CD4-positive, alpha-beta memory T cell (primary cell): Measurements from ENCODE around the gene UNCX. TPM values are rescaled to one million over a fixed set of nuclear protein-coding genes. Genes with fewer than 3 reads are reported as not detected.
A peak's percentile ranks its signal among the peaks of the same experiment; 100 is the strongest.

Experiments
- CTCF ChIA-PET: fragments of 350-600 bp; sonication (Branson Sonifier 250); formaldehyde crosslinking; loops from one replicate; lab custom pipeline; 2021; ENCODE audit warnings: inconsistent platforms; ENCODE audit not compliant: partially characterized antibody; lab: Charles Lee
- POLR2A ChIA-PET: fragments of 350-600 bp; sonication (Branson Sonifier 250); formaldehyde crosslinking; loops from one replicate; lab custom pipeline; 2021; ENCODE audit not compliant: partially characterized antibody; lab: Charles Lee
- DNase-seq, 5 donors: peaks; one replicate each; pipeline versions ENCODE4 v3.0.0 to v3.0.0-alpha.2; 2020 to 2022; ENCODE audit warnings: mixed read lengths in 1 of 5
- H3K27ac ChIP-seq: one replicate; pipeline ENCODE4 v1.7.0; 2013; ENCODE audit warnings: low read depth, low read length
- H3K27me3 ChIP-seq: 2 replicates; pipeline ENCODE4 v1.7.0; 2013; ENCODE audit warnings: mild to moderate bottlenecking, low read length, moderate library complexity; ENCODE audit not compliant: insufficient read depth
- H3K36me3 ChIP-seq: 2 replicates; pipeline ENCODE4 v1.7.0; 2013; ENCODE audit warnings: mild to moderate bottlenecking, low read length, moderate library complexity; ENCODE audit not compliant: insufficient read depth
- H3K4me1 ChIP-seq: 2 replicates; pipeline ENCODE4 v1.7.0; 2013; ENCODE audit warnings: mild to moderate bottlenecking, low read length, moderate library complexity; ENCODE audit not compliant: insufficient read depth
- H3K4me3 ChIP-seq, 2 donors: one replicate each; pipeline ENCODE4 v1.7.0; 2013; ENCODE audit warnings: low read length in 2 of 2, mild to moderate bottlenecking in 1 of 2
- H3K9me3 ChIP-seq, 2 donors: one replicate each; pipeline ENCODE4 v1.7.0; 2013; ENCODE audit warnings: low read length in 2 of 2, control low read depth in 1 of 2; ENCODE audit not compliant: control insufficient read depth in 1 of 2
- H3K27ac Mint-ChIP-seq, 7 donors: one replicate each; pipeline ENCODE4 v1.8.0; 2020 to 2021; ENCODE audit warnings: mixed read lengths in 7 of 7, mild to moderate bottlenecking in 6 of 7, inconsistent platforms in 3 of 7, moderate library complexity in 3 of 7
- H3K27me3 Mint-ChIP-seq, 2 donors: one replicate each; pipeline ENCODE4 v1.8.0; 2020 to 2021; ENCODE audit warnings: mixed read lengths in 2 of 2
- H3K36me3 Mint-ChIP-seq, 2 donors: one replicate each; pipeline ENCODE4 v1.8.0; 2020 to 2021; ENCODE audit warnings: mixed read lengths in 2 of 2, inconsistent platforms in 1 of 2, mild to moderate bottlenecking in 1 of 2
- H3K4me1 Mint-ChIP-seq, 4 donors: one replicate each; pipeline ENCODE4 v1.8.0; 2020 to 2021; ENCODE audit warnings: mixed read lengths in 4 of 4, mild to moderate bottlenecking in 1 of 4
- H3K4me3 Mint-ChIP-seq, 8 donors: one replicate each; pipeline ENCODE4 v1.8.0; 2020 to 2021; ENCODE audit warnings: mixed read lengths in 8 of 8, mild to moderate bottlenecking in 7 of 8, moderate library complexity in 6 of 8, inconsistent platforms in 3 of 8
- H3K9me3 Mint-ChIP-seq, 8 donors: one replicate each; pipeline ENCODE4 v1.8.0; 2020 to 2021; ENCODE audit warnings: mixed read lengths in 8 of 8, mild to moderate bottlenecking in 5 of 8, inconsistent platforms in 3 of 8, moderate library complexity in 1 of 8
- intact Hi-C: fragments of 100-400 bp; cut with micrococcal nuclease; formaldehyde crosslinking; loops from one replicate; pipeline ENCODE4 v1.15.1; 2023
- polyA plus RNA-seq, 2 donors: library from polyadenylated mRNA; unstranded; fragments of 300-500 nt; fragmentation: Illumina TruSeq; gene quantifications; one replicate each; pipeline ENCODE4 v1.2.3, GENCODE V29; 2021
- total RNA-seq, 2 experiments: library from RNA; stranded (reverse); gene quantifications; one replicate each; pipeline ENCODE4 v1.2.3, GENCODE V29; 2021

UNCX gene
- total and polyA plus RNA-seq, 4 experiments from 2014 or later = not detected

- Histone ChIP-seq H3K27me3 (peaks cover 49% of the 10 kb centered on the region), H3K4me3 (no peak overlapping the region), H3K27ac (no peak overlapping the region), H3K9me3 (no peaks in the 10 kb centered on the region), H3K36me3 (no peaks in the 10 kb centered on the region), H3K4me1 (peaks cover 19% of the 10 kb centered on the region)
- Mint-ChIP-seq H3K27me3 (peaks cover 34 to 36% of the 10 kb centered on the region in 2 donors), H3K27ac (peak overlapping the region in 4 of 7 donors; percentile 60 to 91 (median 75)), H3K36me3 (no peaks in the 10 kb centered on the region), H3K4me1 (peaks cover 14 to 33% (median 20%) of the 10 kb centered on the region in 4 donors), H3K9me3 (peaks cover 0 to 32% (median 0%) of the 10 kb centered on the region in 8 donors), H3K4me3 (peak overlapping the region in 7 of 8 donors; percentile 36 to 74 (median 53))
- DNase-seq = no peak
- intact Hi-C loops = no loop called here
- ChIA-PET POLR2A (no interaction called here), CTCF (no interaction called here)
Observed at GRCh38 chr7:1234049-1234880, 1.6 kb downstream of the UNCX start.

- DNase-seq = no peak
- Mint-ChIP-seq H3K4me3 (peak overlapping the region in 5 of 8 donors; percentile 43 to 74 (median 56)), H3K4me1 (peaks cover 14 to 36% (median 20%) of the 10 kb centered on the region in 4 donors), H3K27ac (peak overlapping the region in 3 of 7 donors; percentile 60 to 91 (median 79)), H3K27me3 (peaks cover 38 to 39% of the 10 kb centered on the region in 2 donors), H3K36me3 (no peaks in the 10 kb centered on the region), H3K9me3 (peaks cover 0 to 34% (median 0%) of the 10 kb centered on the region in 8 donors)
- intact Hi-C loops = no loop called here
- peaks cover 54% of the 10 kb centered on the region for H3K27me3 ChIP-seq
- H3K36me3 ChIP-seq = no peaks in the 10 kb centered on the region
- ChIA-PET POLR2A (no interaction called here), CTCF (no interaction called here)
- H3K9me3 ChIP-seq = no peaks in the 10 kb centered on the region
- H3K4me3 ChIP-seq = no peak overlapping the region
- peaks cover 19% of the 10 kb centered on the region for H3K4me1 ChIP-seq
- H3K27ac ChIP-seq = no peak overlapping the region
Observed at GRCh38 chr7:1234881-1235500, 2.3 kb downstream of the UNCX start.

- no peaks in the 10 kb centered on the region for H3K9me3 ChIP-seq
- no peaks in the 10 kb centered on the region for H3K36me3 ChIP-seq
- POLR2A ChIA-PET = no interaction called here
- H3K27me3 ChIP-seq = peaks cover 52% of the 10 kb centered on the region
- H3K4me3 Mint-ChIP-seq = peak overlapping the region in 6 of 8 donors; percentile 32 to 76 (median 50)
- H3K4me3 ChIP-seq = no peak overlapping the region
- H3K27ac ChIP-seq = no peak overlapping the region
- peak overlapping the region in 2 of 7 donors; percentile 77 to 82 for H3K27ac Mint-ChIP-seq
- H3K4me1 ChIP-seq = peaks cover 19% of the 10 kb centered on the region
- peaks cover 15 to 38% (median 21%) of the 10 kb centered on the region in 4 donors for H3K4me1 Mint-ChIP-seq
- CTCF ChIA-PET = no interaction called here
- no peaks in the 10 kb centered on the region for H3K36me3 Mint-ChIP-seq
- intact Hi-C loops = no loop called here
- peaks cover 0 to 36% (median 0%) of the 10 kb centered on the region in 8 donors for H3K9me3 Mint-ChIP-seq
- DNase-seq = no peak
- H3K27me3 Mint-ChIP-seq = peaks cover 39% of the 10 kb centered on the region in 2 donors
Observed at GRCh38 chr7:1235501-1236131, 2.9 kb downstream of the UNCX start.

- H3K4me1 ChIP-seq = peaks cover 19% of the 10 kb centered on the region
- H3K36me3 ChIP-seq = no peaks in the 10 kb centered on the region
- Mint-ChIP-seq H3K27me3 (peaks cover 39 to 40% of the 10 kb centered on the region in 2 donors), H3K36me3 (no peaks in the 10 kb centered on the region), H3K9me3 (peaks cover 0 to 33% (median 0%) of the 10 kb centered on the region in 8 donors), H3K27ac (peak overlapping the region in 1 of 7 donors; percentile 77), H3K4me3 (no peak overlapping the region), H3K4me1 (peaks cover 17 to 35% (median 24%) of the 10 kb centered on the region in 4 donors)
- no peaks in the 10 kb centered on the region for H3K9me3 ChIP-seq
- H3K27ac ChIP-seq = no peak overlapping the region
- peaks cover 51% of the 10 kb centered on the region for H3K27me3 ChIP-seq
- POLR2A ChIA-PET = no interaction called here
- intact Hi-C loops = no loop called here
- no peak overlapping the region for H3K4me3 ChIP-seq
- no peak for DNase-seq
- CTCF ChIA-PET = no interaction called here
Observed at GRCh38 chr7:1236132-1236661, 3.5 kb downstream of the UNCX start.

GRCh38 chr7:1236831-1237701 lies 4.4 kb downstream of the UNCX start:
- H3K27ac Mint-ChIP-seq = peak overlapping the region in 3 of 7 donors; percentile 45 to 78 (median 76)

GRCh38 chr7:1237704-1238255 lies 5.1 kb downstream of the UNCX start:
- Mint-ChIP-seq H3K4me1 (peaks cover 15 to 27% (median 18%) of the 10 kb centered on the region in 4 donors), H3K27me3 (peaks cover 32 to 34% of the 10 kb centered on the region in 2 donors), H3K27ac (peak overlapping the region in 5 of 7 donors; percentile 21 to 87 (median 45)), H3K4me3 (peak overlapping the region in 4 of 8 donors; percentile 22 to 69 (median 38)), H3K36me3 (no peaks in the 10 kb centered on the region), H3K9me3 (peaks cover 0 to 28% (median 0%) of the 10 kb centered on the region in 8 donors)
- Histone ChIP-seq H3K36me3 (no peaks in the 10 kb centered on the region), H3K9me3 (no peaks in the 10 kb centered on the region), H3K4me3 (no peak overlapping the region), H3K27ac (no peak overlapping the region), H3K4me1 (peaks cover 17% of the 10 kb centered on the region), H3K27me3 (peaks cover 53% of the 10 kb centered on the region)
- ChIA-PET CTCF (interaction anchor here (0.6 to 2.2 kb wide), 2 partner anchors 12 to 25 kb away, joined by 3 to 5 read pairs; no protein-coding TSS in a partner anchor), POLR2A (no interaction called here)
- intact Hi-C loops = no loop called here
- DNase-seq = no peak

More at GRCh38 chr7:1236831-1237701, 4.4 kb downstream of the UNCX start:
- Histone ChIP-seq H3K27ac (no peak overlapping the region), H3K36me3 (no peaks in the 10 kb centered on the region), H3K9me3 (no peaks in the 10 kb centered on the region), H3K27me3 (peaks cover 51% of the 10 kb centered on the region), H3K4me3 (no peak overlapping the region), H3K4me1 (peaks cover 17% of the 10 kb centered on the region)
- POLR2A ChIA-PET = no interaction called here
- Mint-ChIP-seq H3K27me3 (peaks cover 35 to 37% of the 10 kb centered on the region in 2 donors), H3K4me3 (peak overlapping the region in 7 of 8 donors; percentile 21 to 77 (median 59)), H3K4me1 (peaks cover 17 to 32% (median 21%) of the 10 kb centered on the region in 4 donors), H3K36me3 (no peaks in the 10 kb centered on the region), H3K9me3 (peaks cover 0 to 31% (median 0%) of the 10 kb centered on the region in 8 donors)
- intact Hi-C loops = no loop called here
- CTCF ChIA-PET = interaction anchor here (0.6 kb wide), 1 partner anchor 25 kb away, joined by 3 read pairs; no protein-coding TSS in a partner anchor
- no peak for DNase-seq
